Measurements from ENCODE around the gene EDRF1.
A peak's percentile ranks its signal among the peaks of the same experiment; 100 is the strongest.

The EDRF1 gene

GRCh38 chr10:125795637-125796190 is 76.2 kb downstream of the EDRF1 start:
- no peak for DNase-seq

- no peak for DNase-seq
Observed at GRCh38 chr10:125797424-125797823, 77.9 kb downstream of the EDRF1 start.

- peak; percentile 6 for DNase-seq
Observed at GRCh38 chr10:125797994-125798662, 78.6 kb downstream of the EDRF1 start.

GRCh38 chr10:125799451-125800182 is 80.1 kb downstream of the EDRF1 start:
- DNase-seq: no peak

- DNase-seq: no peak
Observed at GRCh38 chr10:125801574-125801973, 82.1 kb downstream of the EDRF1 start.

- no peak for DNase-seq
Observed at GRCh38 chr10:125802131-125802530, 82.6 kb downstream of the EDRF1 start.

GRCh38 chr10:125802739-125803138 is 83.2 kb downstream of the EDRF1 start:
- no peak for DNase-seq

- no peak for DNase-seq
Observed at GRCh38 chr10:125808047-125808446, 88.5 kb downstream of the EDRF1 start.

GRCh38 chr10:125811251-125811650 is 91.7 kb downstream of the EDRF1 start:
- no peak for DNase-seq

GRCh38 chr10:125812128-125812750 is 92.7 kb downstream of the EDRF1 start:
- no peak for DNase-seq

All from NCI-H2107 (cell line).